ENCODE data around the gene ORMDL2. TPM values are rescaled to one million over a fixed set of nuclear protein-coding genes. Genes with fewer than 3 reads are reported as not detected.

Gene ORMDL2
- total and polyA plus RNA-seq, 2 experiments from 2014 or later = 18.0 to 55.1 TPM

DNA sequence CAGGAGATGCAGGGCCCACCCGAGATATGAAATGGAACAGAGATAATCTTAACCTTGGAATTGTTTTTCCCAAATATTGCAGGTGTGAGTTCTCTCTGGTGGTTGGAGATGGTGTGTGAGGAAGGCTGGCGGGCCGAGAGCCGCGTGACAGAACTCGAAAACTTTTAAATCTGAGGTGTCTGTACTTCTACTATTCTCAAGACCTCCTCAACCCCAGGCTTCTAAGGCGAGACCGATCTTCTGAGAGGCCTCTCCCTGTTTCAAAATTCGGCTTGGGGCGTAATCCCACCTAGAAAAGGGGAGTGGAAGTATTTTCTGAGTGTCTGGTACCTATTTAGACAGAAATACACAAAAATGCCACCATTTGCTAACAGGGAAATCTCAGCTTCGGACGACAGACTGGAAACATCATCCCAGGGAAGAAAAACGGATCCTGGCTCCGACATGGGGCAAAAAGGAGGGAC lies 928 bp upstream of the ORMDL2 start:
- Histone ChIP-seq H3K4me3 (peak overlapping the region; percentile 77), H3F3A (replicated peaks; ENCODE audit: low read depth) (peaks cover 23% of the 10 kb centered on the region; the same call in 1 of the 2 replicates), H3K4me2 (peak overlapping the region; percentile 80), H3K9me2 (ENCODE audit: insufficient read depth) (no peaks in the 10 kb centered on the region), H3K27me3 (ENCODE audit: insufficient read depth) (no peaks in the 10 kb centered on the region), H4K20me1 (replicated peaks; ENCODE audit: insufficient read depth) (peaks cover 37% of the 10 kb centered on the region), H2AFZ (no peak overlapping the region), H3K79me2 (replicated peaks; ENCODE audit: insufficient read depth) (peaks cover 72% of the 10 kb centered on the region), H3K27ac (ENCODE audit: low read depth) (peak overlapping the region; percentile 64), H3K4me1 (ENCODE audit: insufficient read depth) (peaks cover 50% of the 10 kb centered on the region), H3K36me3 (ENCODE audit: insufficient read depth) (peaks cover 22% of the 10 kb centered on the region)
- Mint-ChIP-seq H3K27me3 (ENCODE audit: insufficient read depth, low read depth, poor library complexity) (peaks cover 1% of the 10 kb centered on the region), H3K4me1 (peaks cover 35% of the 10 kb centered on the region), H3K9me3 (no peaks in the 10 kb centered on the region), H3K27ac (no peak overlapping the region), H3K36me3 (ENCODE audit: low read depth) (peaks cover 41% of the 10 kb centered on the region), H3K4me3 (no peak overlapping the region)
- TF ChIP-seq REST (IDR thresholded peaks at IDR 0.05; ENCODE audit: unreplicated experiment) (no peak), NANOG (IDR thresholded peaks at IDR 0.05; ENCODE audit: borderline replicate concordance) (no peak), STAT1 (IDR thresholded peaks at IDR 0.05; ENCODE audit: unreplicated experiment) (no peak), JUNB (IDR thresholded peaks at IDR 0.05; ENCODE audit: unreplicated experiment) (no peak), ZNF331 (CRISPR knock-in tag; IDR thresholded peaks at IDR 0.05; ENCODE audit: low read depth) (no peak), CREB1 (CRISPR knock-in tag; IDR thresholded peaks at IDR 0.05; ENCODE audit: low read depth) (no peak), EZH2 (IDR thresholded peaks at IDR 0.05; ENCODE audit: low read depth, unreplicated experiment) (no peak), ZNF114 (CRISPR knock-in tag; IDR thresholded peaks at IDR 0.05) (no peak)
- TF ChIP-seq, protein P1, sequence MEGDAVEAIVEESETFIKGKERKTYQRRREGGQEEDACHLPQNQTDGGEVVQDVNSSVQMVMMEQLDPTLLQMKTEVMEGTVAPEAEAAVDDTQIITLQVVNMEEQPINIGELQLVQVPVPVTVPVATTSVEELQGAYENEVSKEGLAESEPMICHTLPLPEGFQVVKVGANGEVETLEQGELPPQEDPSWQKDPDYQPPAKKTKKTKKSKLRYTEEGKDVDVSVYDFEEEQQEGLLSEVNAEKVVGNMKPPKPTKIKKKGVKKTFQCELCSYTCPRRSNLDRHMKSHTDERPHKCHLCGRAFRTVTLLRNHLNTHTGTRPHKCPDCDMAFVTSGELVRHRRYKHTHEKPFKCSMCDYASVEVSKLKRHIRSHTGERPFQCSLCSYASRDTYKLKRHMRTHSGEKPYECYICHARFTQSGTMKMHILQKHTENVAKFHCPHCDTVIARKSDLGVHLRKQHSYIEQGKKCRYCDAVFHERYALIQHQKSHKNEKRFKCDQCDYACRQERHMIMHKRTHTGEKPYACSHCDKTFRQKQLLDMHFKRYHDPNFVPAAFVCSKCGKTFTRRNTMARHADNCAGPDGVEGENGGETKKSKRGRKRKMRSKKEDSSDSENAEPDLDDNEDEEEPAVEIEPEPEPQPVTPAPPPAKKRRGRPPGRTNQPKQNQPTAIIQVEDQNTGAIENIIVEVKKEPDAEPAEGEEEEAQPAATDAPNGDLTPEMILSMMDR (conservative IDR thresholded peaks at IDR 0.05; ENCODE audit: low read depth in 2 of 2) = no peak
- DNase-seq (ENCODE audit: low spot score) (peak; percentile 40), ATAC-seq (0 out of 3 replicates have a peak, but pooled peaks have one; percentile 2)

DNA sequence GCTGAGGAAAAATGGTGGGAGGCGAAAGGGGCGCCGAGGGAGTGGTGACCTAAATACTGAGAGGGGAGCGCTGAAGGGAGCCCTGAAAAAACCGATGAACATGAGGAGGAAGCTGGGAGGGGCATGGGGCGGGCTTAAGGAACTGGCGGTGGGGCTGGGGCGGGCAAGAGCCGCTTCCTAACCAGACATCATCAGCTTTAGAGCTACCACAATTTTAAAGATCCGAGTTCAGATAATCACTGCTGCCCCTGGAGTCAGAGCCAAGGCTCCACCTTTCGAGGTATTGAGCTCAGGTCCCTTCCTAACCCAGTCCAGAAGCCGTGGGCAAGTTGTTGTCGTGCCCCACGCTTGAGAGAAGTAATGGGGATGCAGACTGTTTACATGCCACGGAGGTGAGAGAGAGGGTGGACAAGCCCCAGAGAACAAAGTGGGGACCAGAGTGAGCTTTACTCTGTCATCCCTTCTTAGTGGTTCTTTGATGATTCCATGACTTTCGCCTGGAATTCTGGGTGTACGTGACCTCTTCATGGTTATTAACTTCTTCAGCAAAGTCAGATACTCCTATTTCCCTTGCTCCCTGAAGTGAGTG lies 393 bp downstream of the ORMDL2 start:
- peaks cover 30% of the 10 kb centered on the region for H3K36me3 ChIP-seq (ENCODE audit: insufficient read depth)
- DNase-seq (ENCODE audit: low spot score) (no peak), ATAC-seq (peak; percentile 21)
- H3K27me3 Mint-ChIP-seq (ENCODE audit: insufficient read depth, low read depth, poor library complexity) = peaks cover 3% of the 10 kb centered on the region
- H3K4me1 Mint-ChIP-seq = peaks cover 29% of the 10 kb centered on the region
- H3K4me2 ChIP-seq = peak overlapping the region; percentile 93
- H3K4me3 Mint-ChIP-seq = no peak overlapping the region
- no peak overlapping the region for H2AFZ ChIP-seq
- no peak overlapping the region for H3K27ac Mint-ChIP-seq
- H3K27me3 ChIP-seq (ENCODE audit: insufficient read depth) = no peaks in the 10 kb centered on the region
- H3K4me1 ChIP-seq (ENCODE audit: insufficient read depth) = peaks cover 38% of the 10 kb centered on the region
- no peaks in the 10 kb centered on the region for H3K9me2 ChIP-seq (ENCODE audit: insufficient read depth)
- peaks cover 31% of the 10 kb centered on the region; the same call in 1 of the 2 replicates for H3F3A ChIP-seq (replicated peaks; ENCODE audit: low read depth)
- peaks cover 35% of the 10 kb centered on the region for H4K20me1 ChIP-seq (replicated peaks; ENCODE audit: insufficient read depth)
- H3K36me3 Mint-ChIP-seq (ENCODE audit: low read depth) = peaks cover 46% of the 10 kb centered on the region
- no peak overlapping the region for H3K27ac ChIP-seq (ENCODE audit: low read depth)
- peaks cover 59% of the 10 kb centered on the region for H3K79me2 ChIP-seq (replicated peaks; ENCODE audit: insufficient read depth)
- no peaks in the 10 kb centered on the region for H3K9me3 Mint-ChIP-seq
- H3K4me3 ChIP-seq = peak overlapping the region; percentile 82
- TF ChIP-seq, protein P1 (conservative IDR thresholded peaks at IDR 0.05; ENCODE audit: low read depth in 2 of 2) = no peak
- TF ChIP-seq EZH2phosphoT487 (IDR thresholded peaks at IDR 0.05; ENCODE audit: unreplicated experiment) = no peak
- TF ChIP-seq POLR2AphosphoS5 (IDR thresholded peaks at IDR 0.05; ENCODE audit: low read depth) = no peak
- no peak for TF ChIP-seq EZH2 (IDR thresholded peaks at IDR 0.05; ENCODE audit: low read depth, unreplicated experiment)
- TF ChIP-seq STAT1 (IDR thresholded peaks at IDR 0.05; ENCODE audit: unreplicated experiment) = no peak
- TF ChIP-seq JUNB (IDR thresholded peaks at IDR 0.05; ENCODE audit: unreplicated experiment) = no peak
- TF ChIP-seq REST (IDR thresholded peaks at IDR 0.05; ENCODE audit: unreplicated experiment) = no peak
